ENCODE data around the gene LPP.

DNA sequence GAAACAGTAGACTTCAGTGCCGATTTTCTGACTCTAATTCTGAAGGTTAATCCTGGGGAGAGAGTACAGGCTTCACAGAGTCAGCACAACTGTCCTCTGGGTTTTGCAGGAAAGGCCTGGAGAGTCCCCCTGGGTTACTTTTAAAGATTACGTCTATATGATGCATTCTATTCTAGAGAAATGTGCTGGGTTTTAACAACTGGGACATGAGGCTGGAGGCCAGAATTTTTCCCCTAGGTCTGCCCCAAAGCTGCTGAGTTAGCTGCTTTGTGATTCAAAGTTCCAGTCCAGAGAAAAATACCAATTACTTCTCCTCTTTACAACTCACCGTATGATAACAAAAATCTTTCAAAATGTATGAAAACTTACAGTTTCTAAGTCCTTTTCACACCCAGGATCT lies 777.1 kb downstream of the LPP start:
- TF ChIP-seq SRF (IDR thresholded peaks at IDR 0.05; ENCODE audit: low read depth) (no peak), ZNF274 (IDR thresholded peaks at IDR 0.05; ENCODE audit: low read depth, low read length) (no peak)
- TF ChIP-seq, protein P1, sequence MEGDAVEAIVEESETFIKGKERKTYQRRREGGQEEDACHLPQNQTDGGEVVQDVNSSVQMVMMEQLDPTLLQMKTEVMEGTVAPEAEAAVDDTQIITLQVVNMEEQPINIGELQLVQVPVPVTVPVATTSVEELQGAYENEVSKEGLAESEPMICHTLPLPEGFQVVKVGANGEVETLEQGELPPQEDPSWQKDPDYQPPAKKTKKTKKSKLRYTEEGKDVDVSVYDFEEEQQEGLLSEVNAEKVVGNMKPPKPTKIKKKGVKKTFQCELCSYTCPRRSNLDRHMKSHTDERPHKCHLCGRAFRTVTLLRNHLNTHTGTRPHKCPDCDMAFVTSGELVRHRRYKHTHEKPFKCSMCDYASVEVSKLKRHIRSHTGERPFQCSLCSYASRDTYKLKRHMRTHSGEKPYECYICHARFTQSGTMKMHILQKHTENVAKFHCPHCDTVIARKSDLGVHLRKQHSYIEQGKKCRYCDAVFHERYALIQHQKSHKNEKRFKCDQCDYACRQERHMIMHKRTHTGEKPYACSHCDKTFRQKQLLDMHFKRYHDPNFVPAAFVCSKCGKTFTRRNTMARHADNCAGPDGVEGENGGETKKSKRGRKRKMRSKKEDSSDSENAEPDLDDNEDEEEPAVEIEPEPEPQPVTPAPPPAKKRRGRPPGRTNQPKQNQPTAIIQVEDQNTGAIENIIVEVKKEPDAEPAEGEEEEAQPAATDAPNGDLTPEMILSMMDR (IDR thresholded peaks at IDR 0.05 in 2 of 3, conservative IDR thresholded peaks at IDR 0.05 in 1 of 3; ENCODE audit: borderline replicate concordance in 1 of 3, insufficient read depth in 1 of 3, low read depth in 2 of 3, low read length in 2 of 3) = no peak
- TF ChIP-seq, protein P2, sequence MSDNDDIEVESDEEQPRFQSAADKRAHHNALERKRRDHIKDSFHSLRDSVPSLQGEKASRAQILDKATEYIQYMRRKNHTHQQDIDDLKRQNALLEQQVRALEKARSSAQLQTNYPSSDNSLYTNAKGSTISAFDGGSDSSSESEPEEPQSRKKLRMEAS (IDR thresholded peaks at IDR 0.05) = no peak
- TF ChIP-seq, protein P3, sequence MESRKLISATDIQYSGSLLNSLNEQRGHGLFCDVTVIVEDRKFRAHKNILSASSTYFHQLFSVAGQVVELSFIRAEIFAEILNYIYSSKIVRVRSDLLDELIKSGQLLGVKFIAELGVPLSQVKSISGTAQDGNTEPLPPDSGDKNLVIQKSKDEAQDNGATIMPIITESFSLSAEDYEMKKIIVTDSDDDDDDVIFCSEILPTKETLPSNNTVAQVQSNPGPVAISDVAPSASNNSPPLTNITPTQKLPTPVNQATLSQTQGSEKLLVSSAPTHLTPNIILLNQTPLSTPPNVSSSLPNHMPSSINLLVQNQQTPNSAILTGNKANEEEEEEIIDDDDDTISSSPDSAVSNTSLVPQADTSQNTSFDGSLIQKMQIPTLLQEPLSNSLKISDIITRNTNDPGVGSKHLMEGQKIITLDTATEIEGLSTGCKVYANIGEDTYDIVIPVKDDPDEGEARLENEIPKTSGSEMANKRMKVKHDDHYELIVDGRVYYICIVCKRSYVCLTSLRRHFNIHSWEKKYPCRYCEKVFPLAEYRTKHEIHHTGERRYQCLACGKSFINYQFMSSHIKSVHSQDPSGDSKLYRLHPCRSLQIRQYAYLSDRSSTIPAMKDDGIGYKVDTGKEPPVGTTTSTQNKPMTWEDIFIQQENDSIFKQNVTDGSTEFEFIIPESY (IDR thresholded peaks at IDR 0.05; ENCODE audit: extremely low read depth, insufficient replicate concordance, low read length) = no peak
